Activated CD4-positive, alpha-beta memory T cell treated with anti-CD3 and anti-CD28 coated beads for 36 hours (primary cell): ENCODE results near the gene NKPD1. TPM values are rescaled to one million over a fixed set of nuclear protein-coding genes. Genes with fewer than 3 reads are reported as not detected.
A peak's percentile ranks its signal among the peaks of the same experiment; 100 is the strongest.

Experiments
- CTCF ChIA-PET: fragments of 350-600 bp; sonication (Branson Sonifier 250); formaldehyde crosslinking; loops from one replicate; lab custom pipeline; 2021; ENCODE audit warnings: antibody characterized with exemption, inconsistent platforms; lab: Charles Lee
- POLR2A ChIA-PET: fragments of 350-600 bp; sonication (Branson Sonifier 250); formaldehyde crosslinking; loops from one replicate; lab custom pipeline; 2021; ENCODE audit warnings: antibody characterized with exemption; lab: Charles Lee
- DNase-seq: peaks from one replicate; pipeline ENCODE4 v3.0.0-alpha.2; 2020
- H3K27ac Mint-ChIP-seq: one replicate; pipeline ENCODE4 v1.8.0; 2021; ENCODE audit warnings: mixed read lengths
- H3K27me3 Mint-ChIP-seq: one replicate; pipeline ENCODE4 v1.8.0; 2021; ENCODE audit warnings: mixed read lengths
- H3K36me3 Mint-ChIP-seq: one replicate; pipeline ENCODE4 v1.8.0; 2021; ENCODE audit warnings: mixed read lengths
- H3K4me1 Mint-ChIP-seq: one replicate; pipeline ENCODE4 v1.8.0; 2021; ENCODE audit warnings: low read depth, mixed read lengths
- H3K4me3 Mint-ChIP-seq: one replicate; pipeline ENCODE4 v1.8.0; 2021; ENCODE audit warnings: mild to moderate bottlenecking, mixed read lengths
- H3K9me3 Mint-ChIP-seq: one replicate; pipeline ENCODE4 v1.8.0; 2021; ENCODE audit warnings: mixed read lengths
- intact Hi-C: fragments of 100-400 bp; cut with micrococcal nuclease; formaldehyde crosslinking; loops from one replicate; pipeline ENCODE4 v1.15.1; 2023
- total RNA-seq, 2 experiments: library from RNA; stranded (reverse); gene quantifications; one replicate each; pipeline ENCODE4 v1.2.3, GENCODE V29; 2021

NKPD1 gene
- total RNA-seq, 2 experiments from 2014 or later = 0.10 to 0.22 TPM

DNA sequence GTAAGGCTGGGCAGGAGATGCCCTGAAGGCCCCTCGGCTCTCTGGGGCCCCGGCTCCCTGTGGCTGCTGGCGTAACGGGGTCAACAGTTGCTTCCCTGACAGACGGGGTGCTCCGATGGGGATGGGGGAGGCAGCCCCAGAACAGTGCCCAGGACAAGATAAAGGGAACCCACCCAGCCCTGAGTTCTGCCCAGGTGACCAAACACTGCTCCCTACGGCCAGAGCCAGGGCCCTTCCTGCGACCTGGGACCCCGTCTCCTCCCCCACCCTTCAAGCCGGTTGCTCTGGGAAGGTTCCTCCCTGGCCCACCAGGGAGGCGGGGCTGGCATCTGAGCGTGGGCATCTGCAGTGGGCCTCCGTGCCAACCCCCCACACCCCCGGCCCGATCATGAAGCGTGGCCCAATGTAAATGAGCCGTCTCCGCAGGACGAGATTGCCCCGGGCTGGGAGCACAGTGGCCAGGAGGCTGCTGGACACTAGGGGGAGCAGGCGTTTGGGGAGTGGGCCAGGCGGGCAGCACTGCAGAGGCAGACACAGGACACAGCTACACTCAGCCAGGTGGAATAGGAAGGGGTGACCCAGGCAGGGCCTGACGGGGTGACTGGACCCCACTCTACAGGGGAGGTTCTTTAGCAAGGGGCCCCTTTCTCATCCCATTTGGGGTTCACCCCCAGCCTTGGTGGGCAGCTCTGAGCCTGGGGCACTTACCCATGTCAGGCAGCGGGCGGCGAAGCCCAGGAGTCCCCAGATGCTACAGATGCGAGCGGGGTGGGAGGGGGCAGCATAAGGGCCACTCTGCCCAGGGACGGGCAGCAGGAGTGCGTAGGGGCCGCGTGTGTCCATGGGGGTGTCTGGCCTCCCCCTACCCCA lies 1.2 kb upstream of the NKPD1 start:
- Mint-ChIP-seq H3K4me3 (no peak overlapping the region), H3K27me3 (no peaks in the 10 kb centered on the region), H3K4me1 (peaks cover 14% of the 10 kb centered on the region), H3K27ac (no peak overlapping the region), H3K9me3 (no peaks in the 10 kb centered on the region), H3K36me3 (no peaks in the 10 kb centered on the region)
- ChIA-PET CTCF (no interaction called here), POLR2A (no interaction called here)
- DNase-seq = no peak
- intact Hi-C loops = no loop called here

- no peaks in the 10 kb centered on the region for H3K9me3 Mint-ChIP-seq
- H3K4me3 Mint-ChIP-seq = no peak overlapping the region
- H3K4me1 Mint-ChIP-seq = peaks cover 12% of the 10 kb centered on the region
- H3K36me3 Mint-ChIP-seq = no peaks in the 10 kb centered on the region
- intact Hi-C loops = no loop called here
- ChIA-PET CTCF (no interaction called here), POLR2A (no interaction called here)
- H3K27ac Mint-ChIP-seq = no peak overlapping the region
- peaks cover 2% of the 10 kb centered on the region for H3K27me3 Mint-ChIP-seq
- no peak for DNase-seq
Measured at GRCh38 chr19:45159971-45160324, 834 bp downstream of the NKPD1 start.

DNA sequence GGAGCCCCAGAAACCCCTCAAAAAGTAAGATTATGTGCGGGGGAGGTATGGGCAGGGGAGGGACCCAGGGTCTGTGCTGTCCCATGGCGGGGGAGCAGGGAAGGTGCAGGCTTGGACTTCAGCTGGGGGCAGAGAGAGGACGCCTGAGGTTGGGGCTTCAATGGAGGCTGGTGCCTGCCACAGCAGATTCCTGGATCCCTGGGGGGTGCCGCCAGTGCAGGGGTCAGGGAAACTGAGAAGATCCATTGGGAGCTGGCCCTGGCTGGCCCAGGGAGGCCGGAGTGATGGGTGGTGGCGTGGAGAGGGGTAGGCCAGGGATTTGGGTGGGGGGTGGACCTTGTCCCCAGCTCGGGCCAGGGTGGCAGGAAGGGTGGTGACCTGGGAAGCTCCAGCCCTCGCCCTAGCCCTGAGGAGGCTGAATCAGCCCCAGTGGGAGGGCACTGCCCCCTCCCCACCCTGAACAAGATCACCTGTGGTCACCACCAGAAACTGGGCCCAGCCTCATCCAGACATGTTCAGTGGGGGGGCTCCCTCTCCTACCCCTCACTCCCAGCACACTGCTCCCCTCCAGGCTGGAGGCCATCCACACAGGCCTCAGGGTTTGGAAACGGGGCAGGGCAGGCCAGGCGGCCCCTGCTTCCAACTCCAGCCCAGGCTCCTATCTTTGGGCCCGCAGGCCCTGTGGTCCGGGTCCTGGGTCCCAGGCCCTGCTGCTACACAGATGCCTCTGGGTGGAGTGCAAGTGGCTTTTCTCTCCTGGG lies 1.4 kb downstream of the NKPD1 start:
- Mint-ChIP-seq H3K4me1 (peaks cover 10% of the 10 kb centered on the region), H3K27ac (no peak overlapping the region), H3K9me3 (no peaks in the 10 kb centered on the region), H3K27me3 (peaks cover 4% of the 10 kb centered on the region), H3K36me3 (no peaks in the 10 kb centered on the region), H3K4me3 (no peak overlapping the region)
- intact Hi-C loops = no loop called here
- no peak for DNase-seq
- ChIA-PET CTCF (no interaction called here), POLR2A (no interaction called here)

- CTCF ChIA-PET = no interaction called here
- H3K27me3 Mint-ChIP-seq = peaks cover 9% of the 10 kb centered on the region
Measured at GRCh38 chr19:45158503-45159209, 2.1 kb downstream of the NKPD1 start.

DNA sequence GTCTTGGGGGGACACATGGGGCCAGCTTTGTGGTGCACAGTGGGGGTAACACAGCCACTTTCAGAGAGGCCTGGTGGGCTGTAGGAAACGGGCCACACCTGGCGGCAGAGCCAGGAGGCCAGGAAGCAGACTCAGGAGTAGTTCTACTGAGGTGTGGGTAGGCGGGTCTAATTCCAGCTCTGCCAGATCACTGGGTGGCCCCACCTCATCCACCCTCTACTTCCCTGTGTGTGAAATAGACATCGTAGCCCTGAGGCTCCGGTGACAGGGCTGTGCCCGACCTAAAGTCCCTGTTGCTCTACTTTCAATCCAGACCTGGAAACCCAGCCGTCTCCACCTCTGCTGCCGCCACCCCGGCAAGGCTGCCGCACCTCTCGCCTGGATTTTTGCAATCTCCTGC lies 4.0 kb downstream of the NKPD1 start:
- H3K9me3 Mint-ChIP-seq = peaks cover 3% of the 10 kb centered on the region
- peaks cover 4% of the 10 kb centered on the region for H3K36me3 Mint-ChIP-seq
- CTCF ChIA-PET = no interaction called here
- peaks cover 15% of the 10 kb centered on the region for H3K4me1 Mint-ChIP-seq
- H3K27me3 Mint-ChIP-seq = peaks cover 13% of the 10 kb centered on the region
- H3K4me3 Mint-ChIP-seq = no peak overlapping the region
- POLR2A ChIA-PET = no interaction called here
- intact Hi-C loops = no loop called here
- H3K27ac Mint-ChIP-seq = no peak overlapping the region
- DNase-seq = no peak

More at GRCh38 chr19:45158503-45159209, 2.1 kb downstream of the NKPD1 start:
- H3K36me3 Mint-ChIP-seq = no peaks in the 10 kb centered on the region
- intact Hi-C loops = no loop called here
- POLR2A ChIA-PET = no interaction called here
- H3K9me3 Mint-ChIP-seq = no peaks in the 10 kb centered on the region
- no peak for DNase-seq
- no peak overlapping the region for H3K4me3 Mint-ChIP-seq
- H3K4me1 Mint-ChIP-seq = peaks cover 9% of the 10 kb centered on the region
- H3K27ac Mint-ChIP-seq = no peak overlapping the region

GRCh38 chr19:45156011-45156630 lies 4.7 kb downstream of the NKPD1 start:
- Mint-ChIP-seq H3K4me1 (peaks cover 20% of the 10 kb centered on the region), H3K36me3 (peaks cover 4% of the 10 kb centered on the region), H3K9me3 (peaks cover 5% of the 10 kb centered on the region), H3K27ac (no peak overlapping the region), H3K4me3 (no peak overlapping the region), H3K27me3 (peaks cover 13% of the 10 kb centered on the region)
- POLR2A ChIA-PET = no interaction called here
- intact Hi-C loops = no loop called here
- DNase-seq = no peak
- CTCF ChIA-PET = no interaction called here

GRCh38 chr19:45154064-45154827 lies 6.5 kb downstream of the NKPD1 start:
- DNase-seq = peak; percentile 51
- Mint-ChIP-seq H3K36me3 (peaks cover 4% of the 10 kb centered on the region), H3K9me3 (peaks cover 5% of the 10 kb centered on the region), H3K27me3 (peaks cover 13% of the 10 kb centered on the region), H3K4me1 (peaks cover 20% of the 10 kb centered on the region), H3K27ac (no peak overlapping the region), H3K4me3 (no peak overlapping the region)
- ChIA-PET POLR2A (interaction anchor here (1.1 kb wide), 1 partner anchor 24 kb away, joined by 4 read pairs; the partner anchor contains the start of genes BLOC1S3 and TRAPPC6A), CTCF (interaction anchor here (1.1 to 2.0 kb wide), 2 partner anchors 10 to 33 kb away, joined by 7 read pairs; no protein-coding TSS in a partner anchor)
- intact Hi-C loops = no loop called here

DNA sequence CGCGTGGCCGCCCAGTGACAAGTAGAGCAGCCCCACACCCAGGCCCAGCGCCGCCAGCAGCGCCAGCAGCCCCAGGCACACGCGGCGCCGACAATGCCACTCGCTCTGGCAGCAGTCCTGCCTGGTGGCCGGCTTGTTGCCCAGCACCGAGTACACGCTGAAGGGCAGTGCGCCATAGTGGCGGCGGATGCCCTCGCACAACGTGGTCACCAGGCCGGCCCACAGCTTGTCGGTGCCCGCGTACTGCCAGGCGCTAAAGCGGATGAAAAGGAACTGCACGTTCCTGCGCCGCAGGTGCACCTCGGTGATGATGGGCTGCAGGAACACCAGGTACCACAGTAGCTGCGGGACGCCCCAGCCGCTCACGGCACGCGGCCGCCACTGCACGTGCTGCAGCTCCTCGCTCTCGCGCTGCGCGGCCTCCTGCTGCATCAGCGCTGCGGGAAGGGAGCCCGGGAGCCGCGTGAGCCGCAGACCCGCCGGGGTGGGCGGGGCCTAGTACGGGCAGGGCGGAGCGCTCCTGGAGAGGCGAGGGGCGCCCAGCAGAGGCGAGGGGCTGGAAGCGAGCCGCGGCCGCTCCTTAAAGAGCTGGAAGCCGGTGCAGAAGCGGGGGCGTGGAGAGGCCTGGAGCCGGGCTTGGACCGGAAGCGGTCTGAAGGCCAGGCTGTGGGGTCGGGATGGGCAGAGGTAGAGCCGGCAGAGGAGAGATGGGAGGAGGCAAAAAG lies 7.3 kb downstream of the NKPD1 start:
- intact Hi-C loops = no loop called here
- no peak overlapping the region for H3K27ac Mint-ChIP-seq
- peaks cover 4% of the 10 kb centered on the region for H3K36me3 Mint-ChIP-seq
- ChIA-PET CTCF (interaction anchor here (1.0 to 2.0 kb wide), 2 partner anchors 34 to 61 kb away, joined by 3 to 7 read pairs; partner anchors contain the start of gene PPP1R37), POLR2A (interaction anchor here (1.1 kb wide), 1 partner anchor 25 kb away, joined by 4 read pairs; the partner anchor contains the start of genes BLOC1S3 and TRAPPC6A)
- peak overlapping the region; percentile 60 for H3K4me3 Mint-ChIP-seq
- DNase-seq = peak; percentile 47
- peaks cover 5% of the 10 kb centered on the region for H3K9me3 Mint-ChIP-seq
- peaks cover 13% of the 10 kb centered on the region for H3K27me3 Mint-ChIP-seq
- H3K4me1 Mint-ChIP-seq = peaks cover 20% of the 10 kb centered on the region

DNA sequence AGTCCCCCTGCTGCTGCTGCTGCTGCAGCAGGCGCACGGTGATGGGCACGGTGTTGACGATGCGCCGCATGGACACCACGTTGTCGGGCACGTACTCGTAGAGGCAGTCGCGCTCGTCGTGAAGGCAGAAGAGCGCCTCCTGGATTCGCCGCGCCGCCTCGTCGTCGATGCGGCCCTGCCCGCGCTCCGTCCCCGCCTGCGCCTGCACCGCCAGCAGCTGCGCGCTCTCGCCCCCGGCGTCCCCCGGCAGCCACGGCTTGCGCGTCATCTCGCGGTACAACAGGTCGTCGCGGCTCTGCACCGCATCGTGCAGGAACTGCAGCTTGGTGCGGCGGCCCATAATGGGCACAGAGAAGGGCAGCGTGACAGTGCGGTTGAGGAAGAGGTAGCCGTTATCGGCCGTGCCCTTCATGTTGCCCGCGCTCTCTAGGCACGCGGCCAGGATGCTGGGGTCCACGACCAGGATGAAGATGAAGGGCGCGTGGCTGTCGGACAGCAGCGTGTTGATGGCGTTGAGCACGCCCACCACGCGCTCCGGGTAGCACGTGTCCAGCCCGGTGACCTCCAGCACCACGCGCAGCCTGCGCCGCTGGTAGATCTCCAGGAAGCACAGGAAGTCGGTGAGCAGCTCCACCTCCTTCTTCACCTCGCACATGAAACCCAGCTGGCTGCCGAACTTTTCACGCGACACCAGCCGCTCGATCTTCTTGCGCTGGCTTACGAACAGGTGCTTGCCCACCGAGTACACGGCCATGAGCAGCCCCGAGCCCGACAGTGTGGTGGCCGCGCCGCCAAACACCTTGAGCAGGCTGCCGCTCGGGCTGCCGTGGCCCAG lies 8.1 kb downstream of the NKPD1 start:
- H3K4me1 Mint-ChIP-seq = peaks cover 20% of the 10 kb centered on the region
- POLR2A ChIA-PET = interaction anchor here (1.0 to 1.4 kb wide), 3 partner anchors 12 to 73 kb away, joined by 3 to 4 read pairs (median 4); partner anchors contain the start of genes BLOC1S3, GEMIN7 and TRAPPC6A
- intact Hi-C loops = no loop called here
- peak; percentile 66 for DNase-seq
- H3K36me3 Mint-ChIP-seq = peaks cover 4% of the 10 kb centered on the region
- CTCF ChIA-PET = interaction anchor here (1.0 to 2.0 kb wide), 3 partner anchors 26 to 60 kb away, joined by 3 to 7 read pairs (median 3); partner anchors contain the start of gene PPP1R37
- H3K27me3 Mint-ChIP-seq = peaks cover 13% of the 10 kb centered on the region
- H3K4me3 Mint-ChIP-seq = peak overlapping the region; percentile 60
- H3K27ac Mint-ChIP-seq = no peak overlapping the region
- H3K9me3 Mint-ChIP-seq = peaks cover 5% of the 10 kb centered on the region
